ENCODE results near the gene RPS4Y2. TPM values are rescaled to one million over a fixed set of nuclear protein-coding genes. Genes with fewer than 3 reads are reported as not detected.

Gene RPS4Y2
- total RNA-seq: not detected

DNA sequence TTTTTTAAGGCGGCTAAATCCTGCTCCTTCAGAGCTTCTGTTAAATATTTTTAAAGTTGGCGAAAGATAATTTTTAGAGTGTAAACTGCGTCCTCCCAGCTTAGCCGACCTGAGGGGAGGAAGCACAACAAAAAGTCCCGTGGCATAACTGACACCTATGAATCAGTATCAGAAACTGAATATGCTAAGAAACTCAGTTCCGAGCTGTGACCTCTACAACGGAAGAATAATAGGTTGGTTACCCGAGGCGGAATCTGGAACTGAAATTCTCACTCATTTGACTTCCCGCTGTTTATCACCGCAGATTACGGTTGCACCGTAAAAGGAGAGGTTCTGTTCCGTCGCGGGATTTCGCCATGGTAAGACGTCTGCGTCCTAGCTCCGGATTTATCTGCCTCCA is at the start of gene RPS4Y2:
Gene RPS4Y2, plus strand, starts transcription at position 301 of the 400 bp plus-strand sequence. Its CDS starts 56 bp downstream, at position 357.

Other genes with a start within 250 kb of the RPS4Y2 start
- 18.0 TPM for gene EIF1AY, start 180.3 kb upstream of the RPS4Y2 start, total RNA-seq

Data from diencephalon (tissue), 1 donor.